SK-N-SH (cell line): Measurements from ENCODE around the gene LRP4. TPM values are rescaled to one million over a fixed set of nuclear protein-coding genes. Genes with fewer than 3 reads are reported as not detected.

ENCODE experiments used
- CTCF ChIA-PET: fragments of 300-600, 350-600 bp; formaldehyde crosslinking; extraction: SDS; loops from one replicate; lab custom pipeline; 2021; lab: Yijun Ruan, JAX
- POLR2A ChIA-PET: fragments of 350-600 bp; sonication (Branson Sonifier 250); formaldehyde crosslinking; extraction: SDS; loops from one replicate; lab custom pipeline; 2020; ENCODE audit warnings: antibody characterized with exemption, inconsistent platforms; lab: Yijun Ruan, JAX
- DNase-seq: peaks from one replicate; pipeline ENCODE4 v3.0.0; 2012
- H2AFZ ChIP-seq: fragments of 200-600 bp; sonication (generic); 2 replicates; pipeline ENCODE4 v1.8.1; 2016; ENCODE audit warnings: antibody characterized with exemption, mild to moderate bottlenecking, low read depth
- H3F3A ChIP-seq: fragments of 200-600 bp; sonication (generic); replicated peaks from 2 replicates; pipeline ENCODE3; 2016; ENCODE audit warnings: antibody characterized with exemption, mild to moderate bottlenecking; ENCODE audit not compliant: insufficient read depth
- H3K27ac ChIP-seq, 2 experiments: fragments of 200-500 bp in 1 of 2; fragments of 200-600 bp in 1 of 2; sonication (Bioruptor generic) in 1 of 2; sonication (generic), shearing (Covaris generic) in 1 of 2; 2 replicates each; pipeline versions ENCODE4 v1.5.1 to v1.6.1; 2014 to 2016; ENCODE audit warnings: low read depth in 2 of 2, inconsistent platforms in 1 of 2, low read length in 1 of 2, mild to moderate bottlenecking in 1 of 2, mixed read lengths in 1 of 2
- H3K27me3 ChIP-seq: fragments of 200-600 bp; sonication (generic), shearing (Covaris generic); 2 replicates; pipeline ENCODE4 v1.6.1; 2016; ENCODE audit warnings: mixed run types; ENCODE audit not compliant: insufficient read depth
- H3K36me3 ChIP-seq, 2 experiments: fragments of 200-500 bp in 1 of 2; fragments of 200-600 bp in 1 of 2; sonication (Bioruptor generic) in 1 of 2; sonication (generic) in 1 of 2; replicated peaks in 1 of 2; 2 replicates each; pipeline versions ENCODE3 to v1.5.1; 2014 to 2016; ENCODE audit warnings: low read length in 1 of 2, mild to moderate bottlenecking in 1 of 2; ENCODE audit not compliant: insufficient read depth in 2 of 2, control insufficient read depth in 1 of 2
- H3K4me1 ChIP-seq, 2 experiments: fragments of 200-500 bp in 1 of 2; fragments of 200-600 bp in 1 of 2; sonication (Bioruptor generic) in 1 of 2; sonication (generic), shearing (Covaris generic) in 1 of 2; 2 replicates each; pipeline versions ENCODE4 v1.5.1 to v1.6.1; 2014 to 2016; ENCODE audit warnings: low read depth in 1 of 2, low read length in 1 of 2, mixed run types in 1 of 2; ENCODE audit not compliant: insufficient read depth in 2 of 2, control insufficient read depth in 1 of 2
- H3K4me2 ChIP-seq: fragments of 200-600 bp; sonication (generic), shearing (Covaris generic); 2 replicates; pipeline ENCODE4 v1.6.1; 2017; ENCODE audit warnings: mixed run types
- H3K4me3 ChIP-seq, 2 experiments: fragments of 200-500 bp in 1 of 2; fragments of 200-600 bp in 1 of 2; sonication (Bioruptor generic) in 1 of 2; sonication (generic), shearing (Covaris generic) in 1 of 2; 2 replicates each; pipeline versions ENCODE4 v1.5.1 to v1.8.1; 2014 to 2016; ENCODE audit warnings: low read depth in 2 of 2, inconsistent platforms in 1 of 2, low read length in 1 of 2, mild to moderate bottlenecking in 1 of 2, mixed read lengths in 1 of 2, moderate library complexity in 1 of 2
- H3K79me2 ChIP-seq: fragments of 200-600 bp; sonication (generic); 2 replicates; pipeline ENCODE4 v1.8.1; 2017; ENCODE audit warnings: mild to moderate bottlenecking; ENCODE audit not compliant: insufficient read depth
- H3K9ac ChIP-seq: fragments of 200-600 bp; sonication (generic); 2 replicates; pipeline ENCODE4 v1.6.1; 2017; ENCODE audit warnings: mixed run types
- H3K9me2 ChIP-seq: fragments of 200-600 bp; sonication (generic); 2 replicates; pipeline ENCODE4 v1.6.1; 2017; ENCODE audit warnings: mixed run types
- H3K9me3 ChIP-seq: fragments of 200-600 bp; sonication (generic); 2 replicates; pipeline ENCODE4 v1.6.1; 2017; ENCODE audit warnings: mixed run types, mild to moderate bottlenecking, moderate library complexity
- H4K20me1 ChIP-seq: fragments of 200-600 bp; sonication (generic); 2 replicates; pipeline ENCODE4 v1.6.1; 2017; ENCODE audit warnings: mild to moderate bottlenecking, mixed run types; ENCODE audit not compliant: insufficient read depth
- CTCF ChIP-seq: fragments of 200-600 bp; sonication (generic); IDR thresholded peaks from 2 replicates; pipeline ENCODE4 v1.6.1; 2017; ENCODE audit warnings: antibody characterized with exemption, mild to moderate bottlenecking, moderate library complexity
- ELF1 ChIP-seq: IDR thresholded peaks from 2 replicates; pipeline ENCODE4 v1.4.0; 2012
- EP300 ChIP-seq, 2 experiments: IDR thresholded peaks; 2 replicates each; pipeline versions ENCODE4 v1.4.0 to v1.6.1; 2012; ENCODE audit warnings: borderline replicate concordance in 1 of 2, low read depth in 1 of 2, low read length in 1 of 2
- FOXJ3 ChIP-seq: sonication (generic); formaldehyde crosslinking; IDR thresholded peaks from 2 replicates; pipeline ENCODE4 v1.5.1; 2020; ENCODE audit warnings: mild to moderate bottlenecking, missing genetic modification reagents
- FOXM1 ChIP-seq: IDR thresholded peaks from 2 replicates; pipeline ENCODE4 v1.4.0; 2012; ENCODE audit warnings: low read depth, mild to moderate bottlenecking
- GABPA ChIP-seq: IDR thresholded peaks from 2 replicates; pipeline ENCODE4 v1.4.0; 2012; ENCODE audit warnings: low read depth, mild to moderate bottlenecking
- JUND ChIP-seq: IDR thresholded peaks from 2 replicates; pipeline ENCODE4 v1.4.0; 2012
- NFIC ChIP-seq: IDR thresholded peaks from 2 replicates; pipeline ENCODE4 v1.4.0; 2012; ENCODE audit warnings: borderline replicate concordance
- NRF1 ChIP-seq: IDR thresholded peaks from 2 replicates; pipeline ENCODE4 v1.6.1; 2012; ENCODE audit warnings: low read depth, mild to moderate bottlenecking, low read length
- RAD21 ChIP-seq: IDR thresholded peaks from 2 replicates; pipeline ENCODE4 v1.6.1; 2012; ENCODE audit warnings: mild to moderate bottlenecking, low read length
- RFX5 ChIP-seq: IDR thresholded peaks from 2 replicates; pipeline ENCODE4 v1.6.1; 2012; ENCODE audit warnings: mild to moderate bottlenecking, improper control_type of control experiment, low read length
- SIN3A ChIP-seq: IDR thresholded peaks from 2 replicates; pipeline ENCODE4 v1.6.1; 2012; ENCODE audit warnings: low read depth, mild to moderate bottlenecking, low read length, moderate library complexity, borderline replicate concordance
- SMC3 ChIP-seq: IDR thresholded peaks from 2 replicates; pipeline ENCODE4 v1.6.1; 2012; ENCODE audit warnings: low read depth, low read length, improper control_type of control experiment
- TAF1 ChIP-seq: IDR thresholded peaks from 2 replicates; pipeline ENCODE4 v1.6.1; 2012; ENCODE audit warnings: low read depth, mild to moderate bottlenecking, low read length, moderate library complexity, borderline replicate concordance
- TCF12 ChIP-seq: IDR thresholded peaks from 2 replicates; pipeline ENCODE4 v1.4.0; 2012
- USF1 ChIP-seq: IDR thresholded peaks from 2 replicates; pipeline ENCODE4 v1.4.0; 2012; ENCODE audit warnings: low read depth, borderline replicate concordance
- USF2 ChIP-seq: fragments of 150-350 bp; IDR thresholded peaks from 2 replicates; pipeline ENCODE4 v1.6.1; 2017; ENCODE audit warnings: antibody characterized with exemption, low read length, low read depth, borderline replicate concordance
- YY1 ChIP-seq: IDR thresholded peaks from 2 replicates; pipeline ENCODE4 v1.4.0; 2012; ENCODE audit warnings: low read depth, mild to moderate bottlenecking
- WGBS: methylation state at CpG from one replicate; pipeline ENCODE4 v1.1.6; 2017; ENCODE audit warnings: low lambda C conversion rate; 5-methylcytosine and 5-hydroxymethylcytosine counted together
- polyA plus RNA-seq, 3 experiments: library from polyadenylated mRNA; depleted of rRNA; stranded (reverse); fragments of >200 nt; gene quantifications; 2 replicates each; pipeline ENCODE4 v1.2.3, GENCODE V29; 2012
- TF ChIP-seq, protein P1 (sequence below): IDR thresholded peaks from 2 replicates; pipeline ENCODE4 v1.4.0; 2012; ENCODE audit warnings: low read depth
- TF ChIP-seq, protein P2 (sequence below): IDR thresholded peaks from 2 replicates; pipeline ENCODE4 v1.6.1; 2012; ENCODE audit warnings: mild to moderate bottlenecking, low read depth, low read length, moderate library complexity
- TF ChIP-seq, protein P3 (sequence below): IDR thresholded peaks from 2 replicates; pipeline ENCODE4; 2012

LRP4 gene
- polyA plus RNA-seq, 1 of the 3 experiments (the other 2 are of a cell fraction): 10.9 TPM

GRCh38 chr11:46894961-46895360 is 23.4 kb downstream of the LRP4 start:
- DNase-seq: no peak
- Histone ChIP-seq H4K20me1 (no peaks in the 10 kb centered on the region), H3K79me2 (no peaks in the 10 kb centered on the region), H3K9me2 (no peaks in the 10 kb centered on the region), H3K4me1 (no peaks in the 10 kb centered on the region), H3K27ac (no peak overlapping the region), H3K4me3 (no peak overlapping the region), H3K27me3 (no peaks in the 10 kb centered on the region), H3K36me3 (peaks cover 0 to 4% of the 10 kb centered on the region in 2 experiments), H3K9me3 (no peaks in the 10 kb centered on the region), H2AFZ (no peak overlapping the region), H3K9ac (no peak overlapping the region), H3K4me2 (no peak overlapping the region), H3F3A (peaks cover 3% of the 10 kb centered on the region)
- TF ChIP-seq SMC3 (no peak), USF1 (no peak), NFIC (no peak), CTCF (no peak), TCF12 (no peak), USF2 (no peak), ELF1 (no peak), EP300 (IDR thresholded peaks at IDR 0.05; ENCODE audit: borderline replicate concordance in 1 of 2, low read depth in 1 of 2, low read length in 1 of 2) (no peak), YY1 (no peak), GABPA (no peak), FOXM1 (no peak)
- ChIA-PET CTCF (interaction anchor here (1.0 to 7.3 kb wide), 5 partner anchors 22 to 267 kb away, joined by 3 to 94 read pairs (median 6); no protein-coding TSS in a partner anchor), POLR2A (no interaction called here)
- WGBS: 97% methylated on average over 10 of the region's 10 CpGs

- H3K9ac ChIP-seq: no peak overlapping the region
- no peaks in the 10 kb centered on the region for H3K79me2 ChIP-seq
- H3K27me3 ChIP-seq: no peaks in the 10 kb centered on the region
- POLR2A ChIA-PET: no interaction called here
- no peak for DNase-seq
- H3K9me3 ChIP-seq: no peaks in the 10 kb centered on the region
- H3K4me1 ChIP-seq: no peaks in the 10 kb centered on the region
- CTCF ChIA-PET: interaction anchor here (1.0 to 7.3 kb wide), 4 partner anchors 22 to 266 kb away, joined by 3 to 94 read pairs (median 4); no protein-coding TSS in a partner anchor
- no peak overlapping the region for H3K27ac ChIP-seq
- no peaks in the 10 kb centered on the region for H4K20me1 ChIP-seq
- 91% methylated on average over 12 of the region's 16 CpGs for WGBS
- H3K4me3 ChIP-seq: no peak overlapping the region
- H3K9me2 ChIP-seq: no peaks in the 10 kb centered on the region
- H2AFZ ChIP-seq: no peak overlapping the region
- H3K36me3 ChIP-seq: peaks cover 0 to 4% of the 10 kb centered on the region in 2 experiments
- H3F3A ChIP-seq: peaks cover 3% of the 10 kb centered on the region
- no peak overlapping the region for H3K4me2 ChIP-seq
- TF ChIP-seq RFX5 (no peak), SIN3A (no peak), NFIC (no peak), TAF1 (no peak), SMC3 (no peak), FOXJ3 (CRISPR knock-in tag) (no peak), JUND (no peak), NRF1 (no peak), EP300 (IDR thresholded peaks at IDR 0.05; ENCODE audit: borderline replicate concordance in 1 of 2, low read depth in 1 of 2, low read length in 1 of 2) (no peak), GABPA (no peak), RAD21 (no peak)
- TF ChIP-seq, protein P1, sequence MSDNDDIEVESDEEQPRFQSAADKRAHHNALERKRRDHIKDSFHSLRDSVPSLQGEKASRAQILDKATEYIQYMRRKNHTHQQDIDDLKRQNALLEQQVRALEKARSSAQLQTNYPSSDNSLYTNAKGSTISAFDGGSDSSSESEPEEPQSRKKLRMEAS: no peak
- TF ChIP-seq, protein P2, sequence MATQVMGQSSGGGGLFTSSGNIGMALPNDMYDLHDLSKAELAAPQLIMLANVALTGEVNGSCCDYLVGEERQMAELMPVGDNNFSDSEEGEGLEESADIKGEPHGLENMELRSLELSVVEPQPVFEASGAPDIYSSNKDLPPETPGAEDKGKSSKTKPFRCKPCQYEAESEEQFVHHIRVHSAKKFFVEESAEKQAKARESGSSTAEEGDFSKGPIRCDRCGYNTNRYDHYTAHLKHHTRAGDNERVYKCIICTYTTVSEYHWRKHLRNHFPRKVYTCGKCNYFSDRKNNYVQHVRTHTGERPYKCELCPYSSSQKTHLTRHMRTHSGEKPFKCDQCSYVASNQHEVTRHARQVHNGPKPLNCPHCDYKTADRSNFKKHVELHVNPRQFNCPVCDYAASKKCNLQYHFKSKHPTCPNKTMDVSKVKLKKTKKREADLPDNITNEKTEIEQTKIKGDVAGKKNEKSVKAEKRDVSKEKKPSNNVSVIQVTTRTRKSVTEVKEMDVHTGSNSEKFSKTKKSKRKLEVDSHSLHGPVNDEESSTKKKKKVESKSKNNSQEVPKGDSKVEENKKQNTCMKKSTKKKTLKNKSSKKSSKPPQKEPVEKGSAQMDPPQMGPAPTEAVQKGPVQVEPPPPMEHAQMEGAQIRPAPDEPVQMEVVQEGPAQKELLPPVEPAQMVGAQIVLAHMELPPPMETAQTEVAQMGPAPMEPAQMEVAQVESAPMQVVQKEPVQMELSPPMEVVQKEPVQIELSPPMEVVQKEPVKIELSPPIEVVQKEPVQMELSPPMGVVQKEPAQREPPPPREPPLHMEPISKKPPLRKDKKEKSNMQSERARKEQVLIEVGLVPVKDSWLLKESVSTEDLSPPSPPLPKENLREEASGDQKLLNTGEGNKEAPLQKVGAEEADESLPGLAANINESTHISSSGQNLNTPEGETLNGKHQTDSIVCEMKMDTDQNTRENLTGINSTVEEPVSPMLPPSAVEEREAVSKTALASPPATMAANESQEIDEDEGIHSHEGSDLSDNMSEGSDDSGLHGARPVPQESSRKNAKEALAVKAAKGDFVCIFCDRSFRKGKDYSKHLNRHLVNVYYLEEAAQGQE: no peak
- TF ChIP-seq, protein P3, sequence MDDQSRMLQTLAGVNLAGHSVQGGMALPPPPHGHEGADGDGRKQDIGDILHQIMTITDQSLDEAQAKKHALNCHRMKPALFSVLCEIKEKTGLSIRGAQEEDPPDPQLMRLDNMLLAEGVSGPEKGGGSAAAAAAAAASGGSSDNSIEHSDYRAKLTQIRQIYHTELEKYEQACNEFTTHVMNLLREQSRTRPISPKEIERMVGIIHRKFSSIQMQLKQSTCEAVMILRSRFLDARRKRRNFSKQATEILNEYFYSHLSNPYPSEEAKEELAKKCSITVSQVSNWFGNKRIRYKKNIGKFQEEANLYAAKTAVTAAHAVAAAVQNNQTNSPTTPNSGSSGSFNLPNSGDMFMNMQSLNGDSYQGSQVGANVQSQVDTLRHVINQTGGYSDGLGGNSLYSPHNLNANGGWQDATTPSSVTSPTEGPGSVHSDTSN: no peak
Observed at GRCh38 chr11:46894506-46894905, 23.8 kb downstream of the LRP4 start.
